Astrocyte of the cerebellum (primary cell): Measurements from ENCODE around the gene RRP8.

ENCODE experiments used
- DNase-seq: peaks from one replicate; pipeline ENCODE4 v3.0.0-alpha.2; 2011; ENCODE audit warnings: low read depth
- H3K4me3 ChIP-seq: 2 replicates; pipeline ENCODE4 v1.5.1; 2011; ENCODE audit warnings: mild to moderate bottlenecking, low read depth, low read length, moderate library complexity
- CTCF ChIP-seq: IDR thresholded peaks from 2 replicates; pipeline ENCODE4 v1.5.1; 2012; ENCODE audit warnings: low read length, low read depth, moderate library complexity, mild to moderate bottlenecking; ENCODE audit errors: missing control alignments
- in situ Hi-C: cut with HindIII; loops from 2 replicates; pipeline ENCODE4 v1.10.0; 2017; ENCODE audit warnings: low sequenced_read_pairs

The RRP8 gene

GRCh38 chr11:6633422-6634408 is 30.3 kb upstream of the RRP8 start:
- no peak for DNase-seq
- in situ Hi-C loops = no loop called here
- no peak overlapping the region for H3K4me3 ChIP-seq
- no peak for TF ChIP-seq CTCF

- in situ Hi-C loops = no loop called here
- no peak overlapping the region for H3K4me3 ChIP-seq
- TF ChIP-seq CTCF = no peak
- DNase-seq = no peak
These were observed 29.0 kb upstream of the RRP8 start for GRCh38 chr11:6632116-6633073.

- no peak for DNase-seq
- TF ChIP-seq CTCF = no peak
- no peak overlapping the region for H3K4me3 ChIP-seq
- in situ Hi-C loops = no loop called here
These were observed 28.0 kb upstream of the RRP8 start for GRCh38 chr11:6631361-6631890.

- DNase-seq = no peak
- in situ Hi-C loops = no loop called here
- H3K4me3 ChIP-seq = no peak overlapping the region
- no peak for TF ChIP-seq CTCF
These were observed 27.3 kb upstream of the RRP8 start for GRCh38 chr11:6630632-6631291.

GRCh38 chr11:6629892-6630631 is 26.6 kb upstream of the RRP8 start:
- H3K4me3 ChIP-seq = no peak overlapping the region
- no peak for TF ChIP-seq CTCF
- no peak for DNase-seq
- in situ Hi-C loops = no loop called here
